Stimulated activated CD4-positive, alpha-beta T cell treated with anti-CD3 and anti-CD28 coated beads, Interleukin-15, amount 100 ng/mL, for 48 hours (primary cell): ENCODE measurements around the gene NDUFA11.
"Not testable (repeated sequence)": the region's sequence is repeated elsewhere in the genome, so short reads cannot be mapped to it uniquely, and the experiment has no call there.

ENCODE experiments used
- DNase-seq, 2 donors: peaks; one replicate each; pipeline ENCODE4 v3.0.0-alpha.2; 2020; ENCODE audit warnings: low read depth in 2 of 2

Gene NDUFA11

GRCh38 chr19:5857203-5858081, 46.1 kb downstream of the NDUFA11 start:
- DNase-seq: no peak

- DNase-seq: not testable (repeated sequence)
Measured at GRCh38 chr19:5855151-5855550, 48.4 kb downstream of the NDUFA11 start.

- not testable (repeated sequence) for DNase-seq
Measured at GRCh38 chr19:5854121-5854520, 49.5 kb downstream of the NDUFA11 start.

GRCh38 chr19:5851302-5851701, 52.3 kb downstream of the NDUFA11 start, which contains the start of gene FUT3:
FUT3 (minus strand) TSS chr19:5851449.
- DNase-seq: no peak

- DNase-seq: no peak
Measured at GRCh38 chr19:5850743-5851293, 52.8 kb downstream of the NDUFA11 start.

- DNase-seq: no peak
Measured at GRCh38 chr19:5850189-5850588, 53.4 kb downstream of the NDUFA11 start.

- DNase-seq: not testable (repeated sequence)
Measured at GRCh38 chr19:5848621-5849020, 55.0 kb downstream of the NDUFA11 start.

GRCh38 chr19:5847846-5848245, 55.7 kb downstream of the NDUFA11 start:
- not testable (repeated sequence) for DNase-seq
